BE2C (cell line): ENCODE results near the gene C3orf22.

Experiments used
- DNase-seq: peaks from one replicate; pipeline ENCODE4 v3.0.0-alpha.2; 2020
- H3K27me3 ChIP-seq: fragments of 250-450 bp; sonication (Bioruptor Pico); 2 replicates; pipeline ENCODE4 v1.5.1; 2020; ENCODE audit warnings: mild to moderate bottlenecking
- H3K36me3 ChIP-seq: fragments of 250-450 bp; sonication (Bioruptor Pico); 2 replicates; pipeline ENCODE4 v1.5.1; 2020; ENCODE audit warnings: mild to moderate bottlenecking
- H3K4me1 ChIP-seq: fragments of 250-450 bp; sonication (Bioruptor Pico); 2 replicates; pipeline ENCODE4 v1.5.1; 2020
- H3K4me3 ChIP-seq: 2 replicates; pipeline ENCODE4 v1.5.1; 2011; ENCODE audit warnings: low read depth, low read length
- H3K9me3 ChIP-seq: fragments of 250-450 bp; sonication (Bioruptor Pico); 2 replicates; pipeline ENCODE4 v1.5.1; 2020
- TF ChIP-seq, protein P1 (sequence below): IDR thresholded peaks from 2 replicates; pipeline ENCODE4 v1.5.1; 2012; ENCODE audit warnings: mild to moderate bottlenecking, low read depth, low read length

Gene C3orf22

GRCh38 chr3:126501736-126502135 is 57.0 kb downstream of the C3orf22 start:
- Histone ChIP-seq H3K9me3 (no peaks in the 10 kb centered on the region), H3K4me3 (no peak overlapping the region), H3K36me3 (no peaks in the 10 kb centered on the region), H3K27me3 (no peaks in the 10 kb centered on the region), H3K4me1 (no peaks in the 10 kb centered on the region)
- no peak for DNase-seq
- TF ChIP-seq, protein P1, sequence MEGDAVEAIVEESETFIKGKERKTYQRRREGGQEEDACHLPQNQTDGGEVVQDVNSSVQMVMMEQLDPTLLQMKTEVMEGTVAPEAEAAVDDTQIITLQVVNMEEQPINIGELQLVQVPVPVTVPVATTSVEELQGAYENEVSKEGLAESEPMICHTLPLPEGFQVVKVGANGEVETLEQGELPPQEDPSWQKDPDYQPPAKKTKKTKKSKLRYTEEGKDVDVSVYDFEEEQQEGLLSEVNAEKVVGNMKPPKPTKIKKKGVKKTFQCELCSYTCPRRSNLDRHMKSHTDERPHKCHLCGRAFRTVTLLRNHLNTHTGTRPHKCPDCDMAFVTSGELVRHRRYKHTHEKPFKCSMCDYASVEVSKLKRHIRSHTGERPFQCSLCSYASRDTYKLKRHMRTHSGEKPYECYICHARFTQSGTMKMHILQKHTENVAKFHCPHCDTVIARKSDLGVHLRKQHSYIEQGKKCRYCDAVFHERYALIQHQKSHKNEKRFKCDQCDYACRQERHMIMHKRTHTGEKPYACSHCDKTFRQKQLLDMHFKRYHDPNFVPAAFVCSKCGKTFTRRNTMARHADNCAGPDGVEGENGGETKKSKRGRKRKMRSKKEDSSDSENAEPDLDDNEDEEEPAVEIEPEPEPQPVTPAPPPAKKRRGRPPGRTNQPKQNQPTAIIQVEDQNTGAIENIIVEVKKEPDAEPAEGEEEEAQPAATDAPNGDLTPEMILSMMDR = no peak

DNA sequence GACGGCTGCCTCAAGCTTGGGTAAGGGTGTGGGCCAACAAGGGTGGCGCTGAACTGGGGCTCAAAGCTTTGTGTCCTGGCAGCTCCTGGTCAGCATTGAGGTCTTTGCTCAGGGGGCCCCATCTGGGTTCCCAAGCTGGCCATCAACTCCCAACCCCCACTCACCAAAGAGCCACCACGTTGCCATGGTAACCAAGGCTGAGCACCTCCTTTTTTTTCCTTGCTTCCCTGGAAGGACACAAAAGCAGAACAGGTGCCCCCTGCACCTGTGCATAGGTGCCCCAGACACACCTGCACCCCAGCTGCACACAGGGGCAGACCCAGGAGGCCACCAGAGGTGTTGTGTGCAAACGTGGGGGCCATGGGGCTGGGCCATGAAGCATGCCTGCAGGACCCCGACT is 57.7 kb downstream of the C3orf22 start:
- H3K4me1 ChIP-seq = no peaks in the 10 kb centered on the region
- H3K36me3 ChIP-seq = no peaks in the 10 kb centered on the region
- DNase-seq = no peak
- H3K9me3 ChIP-seq = no peaks in the 10 kb centered on the region
- no peak overlapping the region for H3K4me3 ChIP-seq
- no peaks in the 10 kb centered on the region for H3K27me3 ChIP-seq
- TF ChIP-seq, protein P1 = no peak

GRCh38 chr3:126500016-126500415 is 58.7 kb downstream of the C3orf22 start:
- H3K27me3 ChIP-seq = no peaks in the 10 kb centered on the region
- no peak for DNase-seq
- H3K36me3 ChIP-seq = no peaks in the 10 kb centered on the region
- no peaks in the 10 kb centered on the region for H3K4me1 ChIP-seq
- H3K4me3 ChIP-seq = no peak overlapping the region
- TF ChIP-seq, protein P1 = no peak
- H3K9me3 ChIP-seq = no peaks in the 10 kb centered on the region
